ENCODE results near the gene TMEM95.

Gene TMEM95

DNA sequence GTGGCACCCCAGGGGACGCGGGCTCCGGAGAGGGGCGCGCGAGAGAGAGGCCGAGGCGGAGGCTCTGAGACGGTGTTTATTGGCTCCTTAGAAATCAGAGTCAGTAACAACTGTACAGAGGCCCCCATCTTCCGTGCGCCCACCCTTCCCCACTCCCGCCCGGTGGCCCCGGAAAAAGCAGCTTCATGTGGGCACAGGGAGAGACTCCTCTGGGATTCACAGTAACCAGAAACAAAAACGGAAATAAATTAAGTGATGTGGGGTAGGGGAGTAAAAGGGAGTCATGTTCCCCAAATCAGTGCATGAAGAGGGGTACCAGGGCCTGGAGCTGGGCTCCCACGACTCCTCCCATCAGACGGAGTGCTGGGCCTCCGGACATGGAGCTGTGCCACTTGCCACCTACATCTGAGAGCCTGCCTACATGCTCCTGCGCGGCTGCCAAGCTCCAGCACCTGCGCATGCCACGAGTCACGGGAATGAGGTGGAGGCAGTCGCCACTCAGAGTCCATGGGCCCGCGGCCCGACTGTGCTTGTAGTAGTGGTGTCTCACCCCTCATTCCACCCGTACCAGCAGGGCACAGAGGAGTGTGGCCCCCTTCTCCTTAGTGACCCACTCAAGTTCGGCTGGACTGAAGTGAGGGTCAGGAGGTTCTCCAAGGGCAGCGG is 39.3 kb upstream of the TMEM95 start:
- FAIRE-seq (no peak), DNase-seq (ENCODE audit: insufficient read length, low spot score) (no peak)
- no peak for TF ChIP-seq POLR2A (IDR thresholded peaks at IDR 0.05; ENCODE audit: low read depth, low read length)

DNA sequence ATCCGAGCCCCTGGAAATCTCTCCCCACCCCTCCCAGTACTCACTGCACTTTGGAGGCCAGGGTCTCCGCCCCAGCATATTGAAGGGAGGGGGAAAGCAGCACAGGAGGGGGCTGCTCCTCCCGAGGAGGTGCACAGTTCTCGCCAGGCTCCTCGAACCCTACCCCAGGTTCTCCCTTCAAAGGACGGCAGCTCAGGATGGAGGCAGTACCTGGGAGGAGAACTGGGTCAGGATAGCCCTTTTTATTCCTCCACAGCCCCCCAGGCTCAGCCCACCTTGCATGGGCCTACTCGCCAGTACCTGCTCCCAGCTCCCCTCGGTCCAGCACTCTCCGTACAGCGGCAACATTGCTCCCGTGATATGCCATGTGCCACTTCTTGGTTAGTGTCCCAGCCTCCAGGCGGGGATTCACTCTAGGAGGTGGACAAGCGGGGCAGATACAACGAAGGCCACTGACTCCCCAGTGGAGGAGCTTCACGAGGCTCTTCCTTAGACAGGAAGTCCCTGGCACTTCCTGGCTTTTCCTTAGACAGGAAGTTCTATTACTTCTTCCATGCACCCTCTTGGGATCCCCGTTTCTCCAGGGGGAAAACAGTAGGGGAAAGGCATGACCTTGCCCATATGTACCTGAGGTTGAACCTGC is 37.7 kb upstream of the TMEM95 start:
- FAIRE-seq (no peak), DNase-seq (ENCODE audit: insufficient read length, low spot score) (no peak)
- no peak for TF ChIP-seq POLR2A (IDR thresholded peaks at IDR 0.05; ENCODE audit: low read depth, low read length)

DNA sequence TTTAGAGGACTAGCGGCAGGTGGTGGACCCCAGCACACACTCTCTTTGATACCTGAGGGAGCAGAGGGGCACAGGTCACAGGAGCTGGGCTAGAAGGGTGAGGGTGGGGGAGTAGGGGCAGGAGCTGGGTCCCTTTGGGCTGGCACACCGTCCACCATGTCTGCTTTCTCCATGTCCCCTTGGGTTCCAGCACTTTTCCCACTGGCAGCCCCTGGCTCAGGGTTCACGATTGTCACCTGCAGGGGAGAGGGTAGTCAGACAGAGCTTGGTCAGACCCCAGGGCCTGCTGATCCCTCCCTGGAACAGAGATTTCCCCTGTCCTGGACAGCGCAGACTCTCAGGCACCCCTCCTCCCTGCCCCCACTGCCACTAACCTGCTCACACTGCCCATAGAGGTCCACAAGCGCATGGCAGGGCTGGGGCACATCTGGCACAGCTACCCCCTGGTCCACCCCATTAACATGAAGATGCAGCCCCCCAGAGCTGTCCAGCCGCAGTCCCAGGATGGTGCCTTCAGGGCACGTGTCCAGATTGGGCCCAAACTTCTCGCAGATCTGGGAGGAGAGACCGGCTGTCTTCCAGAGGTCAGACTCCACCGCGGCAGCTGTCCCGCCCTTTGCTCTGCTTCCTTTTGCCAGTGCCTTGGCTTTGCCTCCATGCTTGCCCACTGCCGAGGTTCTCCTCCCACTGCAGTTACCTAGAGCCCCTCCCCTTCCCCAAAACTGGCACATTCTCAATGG is 36.7 kb upstream of the TMEM95 start:
- TF ChIP-seq POLR2A (IDR thresholded peaks at IDR 0.05; ENCODE audit: low read depth, low read length): no peak
- FAIRE-seq (no peak), DNase-seq (ENCODE audit: insufficient read length, low spot score) (no peak)

DNA sequence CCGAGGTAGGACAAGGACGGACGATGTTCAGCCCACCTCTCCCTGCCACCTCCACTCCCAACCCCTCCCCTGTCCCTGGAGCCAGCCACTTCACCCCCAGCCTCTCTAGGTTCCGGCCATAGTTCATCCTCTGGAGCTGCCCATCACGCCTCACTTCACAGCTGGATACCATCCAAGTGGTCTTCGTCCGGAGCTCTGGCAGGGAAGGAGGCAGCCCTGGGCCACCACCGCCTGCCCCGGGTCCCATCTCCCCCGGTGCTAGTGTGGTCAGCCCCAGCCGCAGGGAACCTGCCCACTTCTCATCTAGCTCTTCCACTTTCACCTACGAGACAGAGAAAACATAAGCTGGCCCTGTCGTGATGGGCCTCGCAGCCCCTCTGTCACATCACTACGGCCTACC is 33.5 kb upstream of the TMEM95 start:
- no peak for TF ChIP-seq POLR2A (IDR thresholded peaks at IDR 0.05; ENCODE audit: low read depth, low read length)
- no peak for FAIRE-seq

DNA sequence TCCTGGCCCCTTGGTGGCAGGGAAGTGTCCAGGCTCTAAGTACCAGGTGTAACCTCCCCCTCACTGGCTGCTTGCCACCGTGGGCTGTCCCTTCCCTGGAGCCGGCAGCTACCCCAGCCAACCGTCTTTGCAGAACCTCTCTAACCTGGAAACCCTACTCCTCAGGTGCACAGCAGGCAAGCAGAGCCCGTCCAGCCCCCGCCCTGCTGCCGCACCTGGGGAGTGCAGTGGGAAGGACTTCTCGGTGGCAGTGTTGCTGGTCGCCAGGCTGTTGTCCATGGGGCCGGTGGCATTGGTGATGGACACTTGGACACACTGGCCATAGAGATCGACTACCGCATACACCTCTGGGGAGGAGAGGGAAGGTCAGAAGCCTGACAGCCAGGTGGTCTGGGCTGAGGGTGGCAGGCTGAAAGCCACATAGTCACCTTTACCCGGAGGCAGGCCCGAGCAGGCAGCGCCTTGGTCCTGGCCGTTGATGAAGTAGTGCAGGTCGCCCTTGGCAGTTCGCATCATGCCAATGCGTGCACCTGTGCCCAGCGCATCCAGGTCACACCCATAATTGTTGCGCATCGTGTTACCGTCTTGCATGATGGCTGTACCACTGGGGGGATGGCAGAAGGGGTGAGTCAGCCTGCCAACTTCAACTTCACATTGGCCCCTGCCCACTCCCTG is 32.3 kb upstream of the TMEM95 start:
- FAIRE-seq (no peak), DNase-seq (ENCODE audit: insufficient read length, low spot score) (no peak)
- TF ChIP-seq POLR2A (IDR thresholded peaks at IDR 0.05; ENCODE audit: low read depth, low read length): no peak

More for the DNA sequence above, 33.5 kb upstream of the TMEM95 start:
- no peak for DNase-seq (ENCODE audit: insufficient read length, low spot score)

DNA sequence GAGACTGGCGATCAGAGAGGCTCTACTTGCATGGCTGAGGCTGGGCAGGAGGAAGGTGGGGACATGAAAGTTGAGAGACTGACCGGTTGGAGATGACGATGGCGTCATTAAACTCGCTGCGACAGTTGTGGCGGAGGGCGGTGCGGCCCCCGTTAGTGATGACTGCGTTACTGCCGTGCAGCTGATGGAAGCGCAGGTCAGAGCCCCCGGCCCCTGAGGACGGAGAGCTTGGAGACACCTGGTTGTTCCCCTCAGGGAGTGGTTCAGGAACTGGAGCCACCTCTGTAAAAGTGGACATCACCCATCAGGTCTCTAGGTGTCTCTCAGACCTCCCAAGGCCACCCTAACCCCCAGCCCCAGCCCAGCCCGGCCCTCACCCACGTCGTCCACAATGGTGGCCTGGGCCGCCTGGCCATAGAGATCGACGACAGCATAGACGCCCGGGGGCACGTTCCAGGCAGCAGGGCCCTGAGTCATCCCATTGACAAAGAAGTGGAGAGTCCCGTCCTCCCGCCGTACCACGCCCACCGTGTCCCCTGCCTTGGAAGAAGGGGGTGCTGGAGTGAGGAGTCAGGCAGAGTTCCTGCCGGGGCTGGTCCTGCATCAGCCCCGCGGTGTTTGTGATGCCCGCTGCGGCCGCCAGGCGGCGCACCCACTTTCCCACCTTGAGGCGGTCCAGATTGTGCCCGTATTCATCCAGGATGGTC is 31.1 kb upstream of the TMEM95 start:
- FAIRE-seq (no peak), DNase-seq (ENCODE audit: insufficient read length, low spot score) (no peak)
- no peak for TF ChIP-seq POLR2A (IDR thresholded peaks at IDR 0.05; ENCODE audit: low read depth, low read length)

DNA sequence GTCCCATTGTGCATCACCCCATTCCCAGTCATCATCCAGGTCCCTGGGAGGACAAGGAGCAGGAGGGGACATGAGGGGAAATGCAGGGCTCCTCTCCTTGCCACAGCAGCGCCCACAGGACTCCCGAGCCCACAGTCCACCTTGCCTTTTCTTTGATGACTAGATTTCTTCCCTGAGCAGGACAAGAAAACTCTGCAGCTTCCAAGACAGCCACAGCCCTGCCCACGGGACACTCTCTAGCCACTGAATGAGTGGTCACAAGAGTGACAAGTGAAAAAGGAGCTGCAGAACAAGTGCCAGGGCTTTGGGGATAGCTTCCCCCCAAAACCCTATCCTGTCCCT is 30.5 kb upstream of the TMEM95 start:
- TF ChIP-seq POLR2A (IDR thresholded peaks at IDR 0.05; ENCODE audit: low read depth, low read length): no peak
- FAIRE-seq (no peak), DNase-seq (ENCODE audit: insufficient read length, low spot score) (no peak)

DNA sequence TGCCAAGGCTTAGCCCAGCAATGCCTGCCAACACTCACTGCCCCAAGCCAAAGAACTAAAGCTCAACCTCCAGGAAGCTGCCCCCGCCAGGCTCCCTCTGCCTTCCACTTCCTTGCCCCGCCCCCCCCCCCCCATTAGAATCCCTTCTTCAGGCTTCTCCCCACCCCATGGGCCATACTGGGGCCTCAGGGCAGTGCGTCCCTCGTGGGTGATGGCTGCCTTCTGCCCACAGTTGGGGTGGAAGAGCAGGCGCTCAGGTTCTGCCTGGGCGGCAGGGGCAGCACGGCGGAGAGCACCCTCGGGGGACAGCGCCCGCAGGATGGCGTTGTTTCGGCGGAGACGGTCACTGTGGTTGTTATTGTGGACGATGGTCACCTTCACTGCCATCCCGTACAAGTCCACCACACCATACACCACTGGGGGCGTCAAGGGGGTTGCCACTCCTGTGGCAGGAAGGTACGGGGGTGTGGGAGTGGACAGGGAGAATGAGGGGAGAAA is 29.9 kb upstream of the TMEM95 start:
- TF ChIP-seq POLR2A (IDR thresholded peaks at IDR 0.05; ENCODE audit: low read depth, low read length): no peak
- FAIRE-seq (no peak), DNase-seq (ENCODE audit: insufficient read length, low spot score) (no peak)

DNA sequence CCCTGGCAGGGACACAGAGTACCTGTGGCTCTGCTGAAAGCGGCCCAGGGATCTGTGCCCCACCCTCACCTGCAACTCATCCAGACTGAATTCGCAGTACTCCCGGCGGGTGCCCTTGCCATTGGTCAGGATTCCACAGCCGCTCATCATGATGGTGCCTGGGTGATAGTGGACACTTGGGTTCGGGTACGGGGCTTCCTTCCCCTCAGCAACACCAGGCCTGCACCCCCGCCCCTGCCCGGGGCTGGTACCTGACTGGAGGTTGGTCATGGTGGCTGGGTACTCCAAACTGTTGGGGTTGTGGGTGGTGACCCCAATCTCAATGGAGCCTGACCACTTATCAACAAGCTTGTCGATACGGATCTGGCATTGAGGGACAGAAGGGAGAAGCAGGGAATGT is 28.8 kb upstream of the TMEM95 start:
- no peak for TF ChIP-seq POLR2A (IDR thresholded peaks at IDR 0.05; ENCODE audit: low read depth, low read length)
- DNase-seq (ENCODE audit: insufficient read length, low spot score) (no peak), FAIRE-seq (no peak)

DNA sequence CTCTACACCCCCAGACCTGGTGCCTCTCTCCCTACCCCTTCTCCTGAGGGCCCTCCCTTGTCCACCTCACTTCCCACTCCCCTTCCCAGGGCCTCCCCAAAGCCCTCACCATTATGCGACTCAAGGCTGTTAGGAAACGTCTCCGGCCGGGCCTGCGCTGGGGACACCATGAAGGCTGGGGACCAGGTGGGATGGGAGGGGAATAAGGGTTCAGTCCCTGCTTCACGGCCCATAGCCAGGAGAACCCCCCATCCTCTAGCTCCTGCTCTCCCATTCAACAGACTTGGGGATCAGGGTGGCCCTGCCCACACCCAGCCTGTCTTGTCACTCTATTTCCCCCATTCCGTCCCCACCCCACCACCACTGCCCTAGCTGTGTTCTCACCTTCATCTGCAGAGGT is 27.9 kb upstream of the TMEM95 start:
- no peak for TF ChIP-seq POLR2A (IDR thresholded peaks at IDR 0.05; ENCODE audit: low read depth, low read length)
- no peak for FAIRE-seq
- no peak for DNase-seq (ENCODE audit: insufficient read length, low spot score)

DNA sequence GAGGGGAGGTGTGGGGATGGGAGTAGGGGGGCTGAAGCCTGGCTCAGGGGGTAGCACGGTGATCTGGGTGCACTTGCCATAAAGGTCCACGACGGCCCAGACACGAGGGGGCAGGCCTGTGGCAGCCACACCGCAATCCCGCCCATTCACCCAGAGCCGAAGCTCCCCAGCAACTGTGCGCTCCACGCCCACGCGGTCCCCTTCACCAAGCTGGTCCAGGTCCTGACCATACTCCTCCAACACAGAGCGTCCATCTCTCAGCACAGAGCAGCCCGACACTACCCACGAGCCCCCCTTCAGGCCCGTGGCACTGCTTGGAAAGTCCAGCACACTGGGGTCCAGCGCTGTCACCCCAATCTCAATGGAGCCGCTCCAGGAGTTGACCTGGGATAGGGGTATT is 27.5 kb upstream of the TMEM95 start:
- FAIRE-seq (no peak), DNase-seq (ENCODE audit: insufficient read length, low spot score) (no peak)
- no peak for TF ChIP-seq POLR2A (IDR thresholded peaks at IDR 0.05; ENCODE audit: low read depth, low read length)

DNA sequence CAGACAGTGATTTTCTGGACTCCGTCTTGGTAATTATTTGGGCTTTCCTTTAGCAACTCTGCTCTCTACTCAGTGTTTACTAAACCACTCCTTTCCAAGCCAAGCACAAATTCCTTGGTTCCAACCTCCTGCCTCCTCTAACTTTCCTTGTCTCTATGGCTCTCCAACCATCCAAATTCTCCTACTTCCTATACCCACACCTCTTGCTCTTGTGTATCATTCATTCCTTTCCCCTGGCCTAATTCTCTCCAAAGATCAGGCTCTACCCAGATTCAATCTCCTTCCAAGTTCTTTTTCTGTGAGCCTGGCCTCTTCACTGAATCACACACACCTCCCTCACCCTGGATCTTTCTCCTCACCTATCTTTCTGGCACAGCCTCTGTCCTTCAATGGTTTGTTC is 26.9 kb upstream of the TMEM95 start:
- FAIRE-seq (no peak), DNase-seq (ENCODE audit: insufficient read length, low spot score) (no peak)
- no peak for TF ChIP-seq POLR2A (IDR thresholded peaks at IDR 0.05; ENCODE audit: low read depth, low read length)

DNA sequence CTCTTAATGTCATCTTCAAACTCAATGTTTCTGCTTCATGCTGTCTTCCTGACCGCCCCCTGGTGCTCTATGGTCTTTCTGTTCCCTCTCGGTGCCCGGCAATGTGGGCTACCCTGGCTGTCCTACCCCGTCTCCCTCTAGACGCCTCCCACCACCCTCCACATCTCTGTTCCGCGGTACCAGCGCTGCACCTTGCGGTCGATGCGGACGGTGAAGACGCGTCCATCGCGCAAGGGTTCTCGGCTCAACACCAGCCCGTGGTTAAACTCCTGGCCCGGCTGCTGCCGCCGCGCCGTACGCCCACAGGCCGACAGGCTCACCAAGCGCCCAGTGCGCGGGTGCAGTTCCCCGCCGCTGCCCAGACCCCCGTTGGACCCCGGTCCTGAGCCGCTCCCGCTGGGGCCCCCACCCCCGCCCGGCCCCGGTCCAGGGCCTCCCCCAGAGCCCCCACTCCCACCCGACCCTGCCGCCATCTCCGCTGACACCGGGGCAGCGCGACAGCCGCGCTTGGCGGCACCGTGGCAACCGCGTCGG is 26.0 kb upstream of the TMEM95 start, which contains the start of gene NEURL4:
TSS of gene NEURL4 (minus strand) at position 496 of the 534 bp plus-strand sequence. CDS start at position 473, 23 bp downstream.
- DNase-seq (ENCODE audit: insufficient read length, low spot score) (no peak), FAIRE-seq (no peak)

More for the DNA sequence above, 26.0 kb upstream of the TMEM95 start, which contains the start of gene NEURL4:
- peak; percentile 47; the same call in 1 of the 2 replicates for TF ChIP-seq POLR2A (IDR thresholded peaks at IDR 0.05; ENCODE audit: low read depth, low read length)

Measured in H54 (cell line).